Measurements from ENCODE around the gene C2CD5. TPM values are rescaled to one million over a fixed set of nuclear protein-coding genes. Genes with fewer than 3 reads are reported as not detected.

Gene C2CD5
- total RNA-seq, 1 experiment from 2014 or later = 15.9 TPM

GRCh38 chr12:22535038-22535437, 9.3 kb downstream of the C2CD5 start:
- intact Hi-C loops (cut with micrococcal nuclease; ENCODE audit: unreplicated experiment) (no loop called here), in situ Hi-C loops (cut with HindIII; ENCODE audit: low pct_unique_long_range_greater_than_20kb, low sequenced_read_pairs) (no loop called here)
- no peaks in the 10 kb centered on the region for H3K9me3 ChIP-seq (ENCODE audit: control insufficient read depth, insufficient read depth, low read depth, low read length)
- ATAC-seq (no peak), DNase-seq (ENCODE audit: low read depth, low spot score) (no peak)
- no peaks in the 10 kb centered on the region for H3K27me3 ChIP-seq (ENCODE audit: control insufficient read depth, insufficient read depth, low read length)
- H3K36me3 ChIP-seq (ENCODE audit: control insufficient read depth, insufficient read depth, low read length) = 0 out of 2 replicates have a peak, but pooled peaks cover 2% of the 10 kb centered on the region
- no peak overlapping the region for H3K27ac ChIP-seq (ENCODE audit: low read length)
- ChIA-PET POLR2A (no interaction called here), CTCF (no interaction called here)
- no TSS peak for BruUV-seq (replicated peaks)
- H3K4me1 ChIP-seq (ENCODE audit: control insufficient read depth, insufficient read depth, low read length) = no peaks in the 10 kb centered on the region
- no peak overlapping the region for H3K4me3 ChIP-seq (ENCODE audit: low read depth in 2 of 2, low read length in 2 of 2)
- TF ChIP-seq TCF7L2 (IDR thresholded peaks at IDR 0.05; ENCODE audit: low read depth, low read length) = no peak
- TF ChIP-seq SIN3A (IDR thresholded peaks at IDR 0.05; ENCODE audit: borderline replicate concordance, insufficient read depth, low read depth, low read length) = no peak
- no peak for TF ChIP-seq POLR2AphosphoS5 (IDR thresholded peaks at IDR 0.05; ENCODE audit: low read depth, low read length)
- no peak for TF ChIP-seq CTCF (IDR thresholded peaks at IDR 0.05)
- TF ChIP-seq REST (IDR thresholded peaks at IDR 0.05; ENCODE audit: insufficient read depth in 1 of 2, low read depth in 2 of 2, low read length in 1 of 2) = no peak

- in situ Hi-C loops (cut with HindIII; ENCODE audit: low pct_unique_long_range_greater_than_20kb, low sequenced_read_pairs) = no loop called here
- Histone ChIP-seq H3K9me3 (ENCODE audit: control insufficient read depth, insufficient read depth, low read depth, low read length) (no peaks in the 10 kb centered on the region), H3K36me3 (ENCODE audit: control insufficient read depth, insufficient read depth, low read length) (0 out of 2 replicates have a peak, but pooled peaks cover 2% of the 10 kb centered on the region), H3K4me3 (ENCODE audit: low read depth in 2 of 2, low read length in 2 of 2) (no peak overlapping the region), H3K4me1 (ENCODE audit: control insufficient read depth, insufficient read depth, low read length) (no peaks in the 10 kb centered on the region), H3K27me3 (ENCODE audit: control insufficient read depth, insufficient read depth, low read length) (no peaks in the 10 kb centered on the region), H3K27ac (ENCODE audit: low read length) (no peak overlapping the region)
- intact Hi-C loops (cut with micrococcal nuclease; ENCODE audit: unreplicated experiment) = no loop called here
- POLR2A ChIA-PET = no interaction called here
- ATAC-seq (no peak), DNase-seq (ENCODE audit: low read depth, low spot score) (no peak)
- TF ChIP-seq CTCF (IDR thresholded peaks at IDR 0.05) = no peak
- no peak for TF ChIP-seq SIN3A (IDR thresholded peaks at IDR 0.05; ENCODE audit: borderline replicate concordance, insufficient read depth, low read depth, low read length)
- no peak for TF ChIP-seq POLR2AphosphoS5 (IDR thresholded peaks at IDR 0.05; ENCODE audit: low read depth, low read length)
- no peak for TF ChIP-seq REST (IDR thresholded peaks at IDR 0.05; ENCODE audit: insufficient read depth in 1 of 2, low read depth in 2 of 2, low read length in 1 of 2)
- no peak for TF ChIP-seq TCF7L2 (IDR thresholded peaks at IDR 0.05; ENCODE audit: low read depth, low read length)
- no TSS peak for BruUV-seq (replicated peaks)
- CTCF ChIA-PET = no interaction called here
Observed at GRCh38 chr12:22533155-22533554, 11.2 kb downstream of the C2CD5 start.
